GM18505 (cell line): ENCODE measurements around the gene EED.

Source experiments
- ATAC-seq: cut with Tn5 transposase; IDR thresholded peaks from one replicate; pipeline ENCODE4 v1.9.1; 2021; ENCODE audit not compliant: unreplicated experiment
- POLR2A ChIP-seq: IDR thresholded peaks from 4 replicates; pipeline ENCODE4 v1.6.1; 2011; ENCODE audit warnings: borderline replicate concordance; ENCODE audit not compliant: insufficient read depth, insufficient read length; ENCODE audit errors: extremely low read depth

EED gene

GRCh38 chr11:86246293-86246675, 1.7 kb downstream of the EED start:
- no peak for TF ChIP-seq POLR2A
- ATAC-seq, result no peak

GRCh38 chr11:86247608-86248007, 3.1 kb downstream of the EED start:
- ATAC-seq, result no peak
- no peak for TF ChIP-seq POLR2A

GRCh38 chr11:86248609-86249008, 4.1 kb downstream of the EED start:
- no peak for TF ChIP-seq POLR2A

GRCh38 chr11:86249307-86250098, 5.0 kb downstream of the EED start:
- TF ChIP-seq POLR2A, result no peak
- no peak for ATAC-seq

More at GRCh38 chr11:86248609-86249008, 4.1 kb downstream of the EED start:
- ATAC-seq, result no peak

GRCh38 chr11:86251345-86251744, 6.8 kb downstream of the EED start:
- TF ChIP-seq POLR2A, result no peak
- ATAC-seq, result no peak

GRCh38 chr11:86255896-86256295, 11.3 kb downstream of the EED start:
- ATAC-seq, result peak; percentile 85
- no peak for TF ChIP-seq POLR2A

GRCh38 chr11:86256608-86257007, 12.1 kb downstream of the EED start:
- no peak for TF ChIP-seq POLR2A
- no peak for ATAC-seq

GRCh38 chr11:86257446-86257845, 12.9 kb downstream of the EED start:
- ATAC-seq, result no peak
- TF ChIP-seq POLR2A, result no peak

GRCh38 chr11:86259730-86260129, 15.2 kb downstream of the EED start:
- ATAC-seq, result no peak
- TF ChIP-seq POLR2A, result no peak

- no peak for TF ChIP-seq POLR2A
- ATAC-seq, result no peak
Observed at GRCh38 chr11:86261328-86261727, 16.8 kb downstream of the EED start.

- ATAC-seq, result no peak
- TF ChIP-seq POLR2A, result no peak
Observed at GRCh38 chr11:86262387-86262786, 17.8 kb downstream of the EED start.

GRCh38 chr11:86264649-86265048, 20.1 kb downstream of the EED start:
- no peak for TF ChIP-seq POLR2A

GRCh38 chr11:86265194-86265593, 20.6 kb downstream of the EED start:
- no peak for ATAC-seq
- TF ChIP-seq POLR2A, result no peak

More at GRCh38 chr11:86264649-86265048, 20.1 kb downstream of the EED start:
- ATAC-seq, result no peak

- no peak for ATAC-seq
Observed at GRCh38 chr11:86269645-86270044, 25.1 kb downstream of the EED start.

GRCh38 chr11:86274503-86274902, 29.9 kb downstream of the EED start:
- ATAC-seq, result no peak
- TF ChIP-seq POLR2A, result no peak

More at GRCh38 chr11:86269645-86270044, 25.1 kb downstream of the EED start:
- no peak for TF ChIP-seq POLR2A

- no peak for TF ChIP-seq POLR2A
- ATAC-seq, result no peak
Observed at GRCh38 chr11:86274999-86275398, 30.4 kb downstream of the EED start.
